ENCODE results near the gene NDUFAF7.
"Not testable (repeated sequence)": the region's sequence is repeated elsewhere in the genome, so short reads cannot be mapped to it uniquely, and the experiment has no call there.

Gene NDUFAF7

GRCh38 chr2:37284381-37284780 lies 52.9 kb downstream of the NDUFAF7 start:
- Histone ChIP-seq H4K20me1 (no peaks in the 10 kb centered on the region), H3K4me2 (no peak overlapping the region), H3K4me1 (no peaks in the 10 kb centered on the region), H3K4me3 (no peak overlapping the region), H3K36me3 (peaks cover 39 to 91% (median 63%) of the 10 kb centered on the region in 11 experiments), H3K27me3 (no peaks in the 10 kb centered on the region), H3K9ac (no peak overlapping the region), H3K9me3 (replicated peaks in 1 of 11) (no peaks in the 10 kb centered on the region), H3K27ac (no peak overlapping the region)
- TF ChIP-seq Cebpa-rat (IDR thresholded peaks at IDR 0.05) = no peak

GRCh38 chr2:37287966-37288365 lies 56.5 kb downstream of the NDUFAF7 start:
- H3K4me1 ChIP-seq = no peaks in the 10 kb centered on the region
- H3K4me2 ChIP-seq = no peak overlapping the region
- H3K4me3 ChIP-seq = no peak overlapping the region
- H3K36me3 ChIP-seq = peaks cover 21 to 89% (median 60%) of the 10 kb centered on the region in 11 experiments
- H3K9ac ChIP-seq = no peak overlapping the region
- no peak overlapping the region for H3K27ac ChIP-seq
- TF ChIP-seq Cebpa-rat (IDR thresholded peaks at IDR 0.05) = no peak
- H3K27me3 ChIP-seq = no peaks in the 10 kb centered on the region
- H4K20me1 ChIP-seq = 0 out of 22 replicates have a peak, but pooled peaks cover 0 to 6% (median 0%) of the 10 kb centered on the region in 11 experiments
- no peaks in the 10 kb centered on the region for H3K9me3 ChIP-seq (replicated peaks in 1 of 11)

GRCh38 chr2:37291680-37292079 lies 60.2 kb downstream of the NDUFAF7 start:
- Histone ChIP-seq H3K9ac (no peak overlapping the region), H3K4me1 (0 out of 20 replicates have a peak, but pooled peaks cover 0 to 8% (median 0%) of the 10 kb centered on the region in 10 experiments), H3K27me3 (no peaks in the 10 kb centered on the region), H3K27ac (no peak overlapping the region), H3K4me3 (no peak overlapping the region), H3K36me3 (peaks cover 14 to 73% (median 48%) of the 10 kb centered on the region in 11 experiments; a peak in 20 of 22 replicates), H4K20me1 (peaks cover 0 to 13% (median 0%) of the 10 kb centered on the region in 11 experiments; a peak in 3 of 22 replicates), H3K9me3 (replicated peaks in 1 of 11) (no peaks in the 10 kb centered on the region), H3K4me2 (no peak overlapping the region)
- no peak for TF ChIP-seq Cebpa-rat (IDR thresholded peaks at IDR 0.05)

GRCh38 chr2:37294858-37295257 lies 63.4 kb downstream of the NDUFAF7 start:
- H3K27ac ChIP-seq; H3K9ac ChIP-seq; H3K4me2 ChIP-seq; H3K4me1 ChIP-seq; H3K27me3 ChIP-seq; H3K9me3 ChIP-seq (replicated peaks in 1 of 11); H3K4me3 ChIP-seq: not testable (repeated sequence)
- Histone ChIP-seq H4K20me1 (peaks cover 0 to 22% (median 4%) of the 10 kb centered on the region in 11 experiments; a peak in 4 of 22 replicates), H3K36me3 (peaks cover 14 to 46% (median 29%) of the 10 kb centered on the region in 11 experiments; a peak in 18 of 22 replicates)

GRCh38 chr2:37295469-37296073 lies 64.1 kb downstream of the NDUFAF7 start:
- 0 out of 20 replicates have a peak, but pooled peaks cover 0 to 8% (median 0%) of the 10 kb centered on the region in 10 experiments for H3K4me1 ChIP-seq
- no peak for TF ChIP-seq Cebpa-rat (IDR thresholded peaks at IDR 0.05)

GRCh38 chr2:37297632-37298031 lies 66.2 kb downstream of the NDUFAF7 start:
- peaks cover 0 to 9% (median 6%) of the 10 kb centered on the region in 11 experiments; a peak in 17 of 22 replicates for H3K9me3 ChIP-seq (replicated peaks in 1 of 11)
- no peak overlapping the region for H3K9ac ChIP-seq
- peaks cover 0 to 34% (median 0%) of the 10 kb centered on the region in 11 experiments; a peak in 4 of 22 replicates for H4K20me1 ChIP-seq
- H3K4me3 ChIP-seq = no peak overlapping the region
- H3K27me3 ChIP-seq = no peaks in the 10 kb centered on the region
- no peak overlapping the region for H3K4me2 ChIP-seq
- no peak for TF ChIP-seq Cebpa-rat (IDR thresholded peaks at IDR 0.05)
- H3K36me3 ChIP-seq = peaks cover 2 to 35% (median 8%) of the 10 kb centered on the region in 11 experiments; a peak in 18 of 22 replicates
- 0 out of 20 replicates have a peak, but pooled peaks cover 0 to 8% (median 0%) of the 10 kb centered on the region in 10 experiments for H3K4me1 ChIP-seq
- H3K27ac ChIP-seq = no peak overlapping the region

More at GRCh38 chr2:37295469-37296073, 64.1 kb downstream of the NDUFAF7 start:
- H3K9ac ChIP-seq = no peak overlapping the region
- H3K27me3 ChIP-seq = no peaks in the 10 kb centered on the region
- no peak overlapping the region for H3K4me3 ChIP-seq
- H3K27ac ChIP-seq = no peak overlapping the region
- H3K4me2 ChIP-seq = no peak overlapping the region
- H3K9me3 ChIP-seq (replicated peaks in 1 of 11) = peaks cover 0 to 9% (median 5%) of the 10 kb centered on the region in 11 experiments; a peak in 9 of 22 replicates
- H4K20me1 ChIP-seq = peaks cover 0 to 22% (median 4%) of the 10 kb centered on the region in 11 experiments; a peak in 4 of 22 replicates
- peaks cover 11 to 43% (median 23%) of the 10 kb centered on the region in 11 experiments; a peak in 18 of 22 replicates for H3K36me3 ChIP-seq

Data from BLaER1 treated with 17β-estradiol and CSF1 and Interleukin-3, amounts not matched to agents 10 nM and 100 nM (cell line).